Measurements from ENCODE around the gene REM2. TPM values are rescaled to one million over a fixed set of nuclear protein-coding genes. Genes with fewer than 3 reads are reported as not detected.

REM2 gene
- total RNA-seq, 1 experiment from 2014 or later, result 1.2 TPM

- H3K27ac Mint-ChIP-seq, result peak overlapping the region in 1 of 3 experiments; percentile 76; a peak in 1 of 7 replicates
- no peaks in the 10 kb centered on the region for H3K36me3 Mint-ChIP-seq (ENCODE audit: insufficient read depth in 1 of 3, low read depth in 3 of 3)
- Histone ChIP-seq H3K27ac (ENCODE audit: insufficient read length, low read depth, low read length) (no peak overlapping the region), H3K56ac (ENCODE audit: insufficient read length, low read depth, low read length) (no peak overlapping the region), H2AK5ac (ENCODE audit: insufficient read length, low read length) (no peak overlapping the region), H4K8ac (replicated peaks; ENCODE audit: insufficient read length, low read depth, low read length) (no peak overlapping the region), H3K79me1 (ENCODE audit: insufficient read depth, low read depth, low read length, poor library complexity, severe bottlenecking) (no peaks in the 10 kb centered on the region), H3T11ph (ENCODE audit: low read length) (no peak overlapping the region), H4K5ac (ENCODE audit: insufficient read length, low read depth, low read length) (no peak overlapping the region), H4K91ac (ENCODE audit: insufficient read length, low read depth, low read length) (no peak overlapping the region), H3K9me3 (ENCODE audit: control insufficient read depth, low read depth, low read length) (no peaks in the 10 kb centered on the region), H3K79me2 (ENCODE audit: insufficient read depth, low read length) (no peaks in the 10 kb centered on the region), H2BK20ac (ENCODE audit: low read depth, low read length, poor library complexity, severe bottlenecking) (no peak overlapping the region), H3K23ac (ENCODE audit: insufficient read length, low read depth, low read length) (no peak overlapping the region), H2BK15ac (ENCODE audit: low read depth, low read length) (no peak overlapping the region), H3K4me2 (ENCODE audit: insufficient read depth, insufficient read length, low read length) (no peak overlapping the region), H3K4ac (ENCODE audit: low read depth, low read length) (no peak overlapping the region), H2BK5ac (ENCODE audit: insufficient read length, low read length) (no peak overlapping the region), H3K14ac (ENCODE audit: insufficient read depth, low read length) (no peak overlapping the region), H3K4me1 (ENCODE audit: insufficient read depth, low read length) (no peaks in the 10 kb centered on the region), H3K23me2 (ENCODE audit: insufficient read length, low read depth, low read length, poor library complexity, severe bottlenecking) (no peaks in the 10 kb centered on the region), H3K18ac (ENCODE audit: insufficient read length, low read depth, low read length) (no peak overlapping the region), H4K20me1 (ENCODE audit: control insufficient read depth, insufficient read depth, insufficient read length) (no peaks in the 10 kb centered on the region), H2BK120ac (ENCODE audit: low read depth, low read length, poor library complexity, severe bottlenecking) (no peak overlapping the region), H2AFZ (ENCODE audit: low read length) (no peak overlapping the region), H2BK12ac (ENCODE audit: insufficient read length, low read depth, low read length) (no peak overlapping the region), H3K27me3 (ENCODE audit: insufficient read depth, low read length) (no peaks in the 10 kb centered on the region), H3K9ac (ENCODE audit: extremely low read depth, insufficient read length, low read length) (no peak overlapping the region)
- H3K4me1 Mint-ChIP-seq, result peaks cover 4% of the 10 kb centered on the region in 2 experiments
- H3K9me3 Mint-ChIP-seq, result peaks cover 0 to 3% of the 10 kb centered on the region in 2 experiments; a peak in 2 of 5 replicates
- H3K27me3 Mint-ChIP-seq (ENCODE audit: low read depth), result no peaks in the 10 kb centered on the region; the same call in 1 of the 2 replicates
- no peak for DNase-seq
- TF ChIP-seq CTCF (conservative IDR thresholded peaks at IDR 0.05), result no peak
- no CpG with 5 or more reads among the region's 8 CpGs for WGBS (ENCODE audit: extremely low coverage, insufficient read length, low lambda C conversion rate)
- no peak overlapping the region; a peak in 1 of 5 replicates for H3K4me3 Mint-ChIP-seq
These were observed 27.9 kb upstream of the REM2 start for GRCh38 chr14:22854963-22855724.
